ENCODE measurements around the gene TINAG. TPM values are rescaled to one million over a fixed set of nuclear protein-coding genes. Genes with fewer than 3 reads are reported as not detected.

The TINAG gene
- total and polyA plus RNA-seq, 2 donors (not counting 3 experiments of a cell fraction or from before 2014, with no cell fraction given), result not detected

- no TSS peak for BruUV-seq (replicated peaks)
- Histone ChIP-seq H4K20me1 (replicated peaks; ENCODE audit: control insufficient read depth, extremely low read depth, insufficient read depth, low read length) (no peaks in the 10 kb centered on the region), H3K27ac (ENCODE audit: insufficient read depth, low read depth, low read length) (peak overlapping the region; percentile 94), H3K4me2 (ENCODE audit: insufficient read depth, low read length) (peak overlapping the region; percentile 64), H2AFZ (ENCODE audit: low read depth, low read length) (peak overlapping the region; percentile 20), H3K4me3 (replicated peaks in 1 of 3; ENCODE audit: insufficient read depth in 1 of 3, low read depth in 1 of 3, low read length in 3 of 3) (no peak overlapping the region), H3K79me2 (ENCODE audit: control insufficient read depth, insufficient read depth, low read length) (no peaks in the 10 kb centered on the region), H3K4me1 (ENCODE audit: control insufficient read depth, extremely low read depth, insufficient read depth, low read length) (peaks cover 28% of the 10 kb centered on the region), H3K9ac (replicated peaks; ENCODE audit: extremely low read depth, insufficient read depth, low read length) (peak overlapping the region; percentile 79), H3K36me3 (ENCODE audit: control insufficient read depth in 2 of 2, extremely low read depth in 1 of 2, insufficient read depth in 2 of 2, low read length in 2 of 2) (no peaks in the 10 kb centered on the region), H3K9me3 (replicated peaks; ENCODE audit: control insufficient read depth, insufficient read depth, low read length) (no peaks in the 10 kb centered on the region), H3K9me1 (replicated peaks; ENCODE audit: control insufficient read depth, extremely low read depth, insufficient read depth, low read length) (no peaks in the 10 kb centered on the region), H3K27me3 (ENCODE audit: control insufficient read depth in 2 of 2, insufficient read depth in 2 of 2, low read length in 2 of 2) (no peaks in the 10 kb centered on the region)
- peak; percentile 89 for FAIRE-seq
- dilution Hi-C loops (cut with MboI; ENCODE audit: extremely low pct_ligation_motif_present, low sequenced_read_pairs) (no loop called here), intact Hi-C loops (cut with micrococcal nuclease) (loop anchor here (1.0 to 2.0 kb wide), 6 partner anchors 45 to 352 kb away; no protein-coding TSS in a partner anchor)
- ChIA-PET CTCF (interaction anchor here (0.6 to 2.6 kb wide), 8 partner anchors 11 to 575 kb away, joined by 3 to 14 read pairs (median 4); no protein-coding TSS in a partner anchor), POLR2A (interaction anchor here (0.5 kb wide), 1 partner anchor 84 kb away, joined by 3 read pairs; no protein-coding TSS in a partner anchor)
- TF ChIP-seq GATA2 (IDR thresholded peaks at IDR 0.05; ENCODE audit: insufficient read depth, insufficient read length, low read depth, low read length) (peak; percentile 99), POLR2AphosphoS5 (IDR thresholded peaks at IDR 0.05; ENCODE audit: insufficient read depth, low read depth, low read length) (peak; percentile 97), JUN (IDR thresholded peaks at IDR 0.05; ENCODE audit: borderline replicate concordance, insufficient read depth, insufficient read length, low read depth) (peak; percentile 100), FOS (IDR thresholded peaks at IDR 0.05; ENCODE audit: borderline replicate concordance, insufficient read depth, low read length) (peak; percentile 99), MAX (IDR thresholded peaks at IDR 0.05; ENCODE audit: insufficient read depth, insufficient read length) (no peak), POLR2A (IDR thresholded peaks at IDR 0.05; ENCODE audit: low read depth, low read length) (peak; percentile 90)
- TF ChIP-seq, protein P1, sequence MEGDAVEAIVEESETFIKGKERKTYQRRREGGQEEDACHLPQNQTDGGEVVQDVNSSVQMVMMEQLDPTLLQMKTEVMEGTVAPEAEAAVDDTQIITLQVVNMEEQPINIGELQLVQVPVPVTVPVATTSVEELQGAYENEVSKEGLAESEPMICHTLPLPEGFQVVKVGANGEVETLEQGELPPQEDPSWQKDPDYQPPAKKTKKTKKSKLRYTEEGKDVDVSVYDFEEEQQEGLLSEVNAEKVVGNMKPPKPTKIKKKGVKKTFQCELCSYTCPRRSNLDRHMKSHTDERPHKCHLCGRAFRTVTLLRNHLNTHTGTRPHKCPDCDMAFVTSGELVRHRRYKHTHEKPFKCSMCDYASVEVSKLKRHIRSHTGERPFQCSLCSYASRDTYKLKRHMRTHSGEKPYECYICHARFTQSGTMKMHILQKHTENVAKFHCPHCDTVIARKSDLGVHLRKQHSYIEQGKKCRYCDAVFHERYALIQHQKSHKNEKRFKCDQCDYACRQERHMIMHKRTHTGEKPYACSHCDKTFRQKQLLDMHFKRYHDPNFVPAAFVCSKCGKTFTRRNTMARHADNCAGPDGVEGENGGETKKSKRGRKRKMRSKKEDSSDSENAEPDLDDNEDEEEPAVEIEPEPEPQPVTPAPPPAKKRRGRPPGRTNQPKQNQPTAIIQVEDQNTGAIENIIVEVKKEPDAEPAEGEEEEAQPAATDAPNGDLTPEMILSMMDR (IDR thresholded peaks at IDR 0.05; ENCODE audit: extremely low read depth in 1 of 2, insufficient read depth in 1 of 2, low read depth in 1 of 2, low read length in 2 of 2), result no peak
- peak; percentile 99 for DNase-seq (ENCODE audit: low read depth, low spot score)
Observed at GRCh38 chr6:54335871-54336270, 27.6 kb downstream of the TINAG start.
